Measurements from ENCODE around the gene GPRIN2. TPM values are rescaled to one million over a fixed set of nuclear protein-coding genes. Genes with fewer than 3 reads are reported as not detected.

The GPRIN2 gene
- total RNA-seq, 6 experiments from 2014 or later, result 0.19 to 0.84 (median 0.32) TPM

DNA sequence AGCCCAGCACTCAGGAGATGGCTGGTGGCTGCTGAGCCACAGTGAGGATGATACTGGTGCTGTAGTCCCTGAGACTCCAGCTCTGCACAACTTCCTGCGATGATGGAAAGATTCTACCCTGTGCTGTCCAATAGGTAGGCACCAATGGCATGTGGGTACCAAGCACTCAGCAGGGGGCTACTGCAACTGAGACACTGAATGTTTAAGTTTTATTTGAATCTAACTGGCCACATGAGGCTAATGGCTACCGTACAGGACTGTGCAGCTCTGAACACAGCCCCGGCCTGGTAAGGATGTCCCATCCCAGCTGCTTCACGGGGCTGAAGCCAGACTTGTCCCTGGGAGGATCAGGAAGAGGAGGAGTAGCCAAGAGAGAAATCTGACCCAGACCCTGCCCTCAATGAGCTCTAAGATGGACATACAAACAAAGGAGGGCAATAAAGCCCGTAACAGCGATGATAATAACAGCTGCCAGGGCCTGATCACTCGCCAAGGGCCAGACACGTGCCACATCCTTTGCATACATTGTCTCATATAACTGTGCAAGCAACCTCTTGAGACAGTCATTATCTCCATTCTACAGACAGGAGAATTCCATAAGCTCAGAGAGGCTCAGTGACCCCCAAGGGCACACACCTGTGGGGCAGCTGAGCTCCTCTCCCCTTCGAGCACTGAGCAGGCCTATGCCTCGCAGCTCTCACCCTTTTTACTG, 3.8 kb downstream of the GPRIN2 start:
- no peak overlapping the region for H3K4me3 ChIP-seq
- peaks cover 0 to 3% (median 0%) of the 10 kb centered on the region in 4 donors for H3K4me1 ChIP-seq
- H3K27ac ChIP-seq, result no peak overlapping the region
- H3K9me3 ChIP-seq, result no peaks in the 10 kb centered on the region
- peaks cover 7 to 17% of the 10 kb centered on the region in 2 donors for H3K27me3 ChIP-seq
- TF ChIP-seq, protein P1, sequence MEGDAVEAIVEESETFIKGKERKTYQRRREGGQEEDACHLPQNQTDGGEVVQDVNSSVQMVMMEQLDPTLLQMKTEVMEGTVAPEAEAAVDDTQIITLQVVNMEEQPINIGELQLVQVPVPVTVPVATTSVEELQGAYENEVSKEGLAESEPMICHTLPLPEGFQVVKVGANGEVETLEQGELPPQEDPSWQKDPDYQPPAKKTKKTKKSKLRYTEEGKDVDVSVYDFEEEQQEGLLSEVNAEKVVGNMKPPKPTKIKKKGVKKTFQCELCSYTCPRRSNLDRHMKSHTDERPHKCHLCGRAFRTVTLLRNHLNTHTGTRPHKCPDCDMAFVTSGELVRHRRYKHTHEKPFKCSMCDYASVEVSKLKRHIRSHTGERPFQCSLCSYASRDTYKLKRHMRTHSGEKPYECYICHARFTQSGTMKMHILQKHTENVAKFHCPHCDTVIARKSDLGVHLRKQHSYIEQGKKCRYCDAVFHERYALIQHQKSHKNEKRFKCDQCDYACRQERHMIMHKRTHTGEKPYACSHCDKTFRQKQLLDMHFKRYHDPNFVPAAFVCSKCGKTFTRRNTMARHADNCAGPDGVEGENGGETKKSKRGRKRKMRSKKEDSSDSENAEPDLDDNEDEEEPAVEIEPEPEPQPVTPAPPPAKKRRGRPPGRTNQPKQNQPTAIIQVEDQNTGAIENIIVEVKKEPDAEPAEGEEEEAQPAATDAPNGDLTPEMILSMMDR (IDR thresholded peaks at IDR 0.05), result no peak
- ATAC-seq, result no peak
- intact Hi-C loops (cut with DNase I), result no loop called here
- peak in 1 of 3 donors; percentile 50 for DNase-seq
- no peaks in the 10 kb centered on the region for H3K36me3 ChIP-seq
- WGBS (ENCODE audit: insufficient coverage, low coverage, low lambda C conversion rate, missing lambda C conversion rate), result 90% methylated on average over 9 of the region's 10 CpGs

DNA sequence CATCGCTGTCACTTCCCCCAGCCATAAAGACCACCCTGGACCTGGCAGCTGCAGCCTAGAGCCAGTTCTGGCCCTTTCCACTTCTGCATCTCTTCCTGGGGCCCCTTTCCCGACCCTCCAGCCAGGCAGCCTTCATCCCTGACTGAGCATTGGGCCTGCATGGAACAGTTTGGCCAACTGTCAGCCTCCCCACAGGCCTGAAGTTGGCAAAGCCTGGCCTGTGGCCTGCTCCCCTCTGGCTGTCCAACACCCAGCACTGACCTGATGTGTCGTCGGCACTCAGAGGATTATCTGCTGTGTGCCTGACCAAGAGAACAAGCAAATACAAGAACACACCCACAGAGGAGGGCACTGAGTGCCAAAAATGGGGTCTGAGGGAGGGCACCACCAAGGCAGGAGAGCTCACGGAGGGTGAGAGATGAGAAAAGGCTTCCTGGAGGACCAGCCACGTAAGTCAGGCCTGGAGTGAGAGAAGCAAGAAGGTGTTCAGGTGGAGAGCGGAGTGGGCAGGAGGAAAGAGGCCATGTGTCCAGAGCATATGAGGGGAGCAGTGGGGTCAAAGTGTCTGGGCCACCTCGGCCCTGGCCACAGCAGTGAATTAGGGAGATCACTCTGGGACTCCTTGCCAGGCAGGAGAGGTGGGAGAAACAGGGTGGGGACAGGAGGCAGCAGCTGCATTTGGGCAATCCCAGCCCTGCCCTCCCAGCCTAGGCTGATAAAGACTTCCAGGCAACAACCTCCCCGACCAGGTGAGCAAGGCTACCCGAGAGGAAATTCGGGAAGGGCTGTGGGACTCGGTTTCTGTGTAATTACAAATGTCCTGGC, 4.5 kb downstream of the GPRIN2 start:
- TF ChIP-seq POLR2A (IDR thresholded peaks at IDR 0.05), result no peak
- TF ChIP-seq, protein P1 (IDR thresholded peaks at IDR 0.05), result no peak
- 74% methylated on average over 12 of the region's 12 CpGs for WGBS (ENCODE audit: insufficient coverage, low coverage, low lambda C conversion rate, missing lambda C conversion rate)
- intact Hi-C loops (cut with DNase I), result no loop called here

DNA sequence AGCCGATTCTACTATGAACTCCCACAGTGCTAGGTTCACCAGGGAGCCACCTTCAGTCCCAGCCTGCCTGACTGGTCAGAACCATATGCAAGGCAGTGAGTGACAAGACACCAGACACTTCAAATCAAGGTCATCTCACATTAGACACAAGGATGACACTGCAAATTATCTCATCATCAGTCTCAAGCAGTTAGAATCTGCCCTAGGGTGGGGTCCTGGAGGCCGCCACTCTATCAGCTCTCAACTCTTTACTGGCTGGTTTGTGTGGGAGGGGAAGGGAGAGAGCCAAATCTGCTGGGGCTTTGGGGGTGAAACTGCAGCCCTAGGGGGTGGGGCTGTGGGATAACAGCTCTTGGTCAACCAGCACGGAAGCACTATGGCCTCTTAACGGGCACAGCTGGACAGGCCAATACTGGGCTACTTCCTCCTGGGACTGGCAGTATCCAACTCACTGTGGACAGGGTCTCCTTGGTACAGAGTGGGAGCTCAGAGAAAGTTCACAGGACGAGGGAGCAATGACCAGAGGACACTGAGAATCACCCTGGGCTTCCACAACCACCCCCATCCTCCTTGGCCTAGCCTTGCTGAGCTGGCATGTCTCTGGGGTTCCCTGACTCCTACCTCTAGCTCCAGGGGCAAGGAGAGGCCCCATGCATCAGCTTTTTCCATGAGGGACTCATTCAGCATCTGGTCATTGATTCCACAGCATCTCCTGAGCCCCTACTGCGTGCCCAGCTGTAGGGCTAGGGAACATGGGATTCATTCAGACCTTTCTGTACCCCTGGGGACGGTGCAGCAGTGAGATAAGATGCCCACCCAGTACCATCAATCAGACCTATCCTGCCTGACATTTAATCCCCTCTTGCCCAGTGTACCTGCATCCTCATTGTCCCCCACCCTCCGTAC, 5.4 kb downstream of the GPRIN2 start:
- Histone ChIP-seq H3K4me3 (no peak overlapping the region), H3K9me3 (no peaks in the 10 kb centered on the region), H3K4me1 (peaks cover 0 to under 1% (median 0%) of the 10 kb centered on the region in 4 donors), H3K27ac (no peak overlapping the region), H3K36me3 (no peaks in the 10 kb centered on the region), H3K27me3 (peaks cover 4 to 7% of the 10 kb centered on the region in 2 donors)
- DNase-seq, result peak in 2 of 3 donors; percentile 18 to 45
- 78% methylated on average over 6 of the region's 8 CpGs for WGBS (ENCODE audit: insufficient coverage, low coverage, low lambda C conversion rate, missing lambda C conversion rate)
- TF ChIP-seq, protein P1 (IDR thresholded peaks at IDR 0.05), result no peak
- TF ChIP-seq POLR2A (IDR thresholded peaks at IDR 0.05), result no peak
- ATAC-seq, result no peak
- intact Hi-C loops (cut with DNase I), result no loop called here

More for the DNA sequence above, 4.5 kb downstream of the GPRIN2 start:
- H3K27ac ChIP-seq, result no peak overlapping the region
- no peaks in the 10 kb centered on the region for H3K9me3 ChIP-seq
- no peak overlapping the region for H3K4me3 ChIP-seq
- peaks cover 7 to 11% of the 10 kb centered on the region in 2 donors for H3K27me3 ChIP-seq
- no peak for ATAC-seq
- DNase-seq, result peak; percentile 20 to 53 (median 47)
- H3K36me3 ChIP-seq, result no peaks in the 10 kb centered on the region
- H3K4me1 ChIP-seq, result peaks cover 0 to 3% (median 0%) of the 10 kb centered on the region in 4 donors

DNA sequence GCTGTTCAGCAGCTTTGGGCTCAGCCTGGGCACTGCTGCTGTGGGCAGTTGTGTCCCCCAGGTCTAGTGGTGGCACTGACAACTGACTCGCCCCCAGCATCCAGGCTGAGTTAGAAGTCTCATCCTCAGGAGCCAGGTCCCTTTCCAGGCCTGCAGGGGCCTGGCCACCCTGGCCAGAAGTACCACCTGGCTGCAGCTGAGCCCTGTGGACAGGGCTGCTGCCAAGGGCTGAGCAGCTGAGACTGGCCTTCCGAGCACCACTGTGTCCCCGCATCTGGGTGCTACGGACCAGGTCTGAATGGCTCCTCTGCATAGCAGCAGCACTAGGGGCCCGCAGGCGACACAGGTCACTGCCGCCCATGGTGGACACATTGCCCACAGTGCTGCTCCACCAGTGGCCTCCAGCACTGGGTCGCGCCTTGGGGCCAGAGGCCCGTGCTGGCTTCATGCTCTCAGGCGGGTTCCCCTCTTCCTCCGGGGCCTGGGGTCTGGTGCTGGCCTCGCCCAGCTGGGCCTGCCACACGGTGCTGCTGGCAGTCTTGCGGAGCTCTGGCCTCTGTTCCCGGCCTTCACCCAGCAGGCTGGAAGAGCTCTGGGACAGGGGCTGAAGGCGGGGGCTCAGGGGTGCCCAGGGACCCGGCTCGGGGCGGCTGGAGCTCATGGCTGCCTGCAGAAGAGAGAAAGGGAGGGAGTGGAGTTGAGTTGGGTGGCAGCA, 6.2 kb downstream of the GPRIN2 start:
- Histone ChIP-seq H3K4me3 (no peak overlapping the region), H3K27ac (no peak overlapping the region), H3K9me3 (no peaks in the 10 kb centered on the region), H3K27me3 (no peaks in the 10 kb centered on the region), H3K36me3 (no peaks in the 10 kb centered on the region), H3K4me1 (no peaks in the 10 kb centered on the region)
- 71% methylated on average over 12 of the region's 20 CpGs for WGBS (ENCODE audit: insufficient coverage, low coverage, low lambda C conversion rate, missing lambda C conversion rate)
- intact Hi-C loops (cut with DNase I), result no loop called here
- peak; percentile 22 to 58 (median 58) for DNase-seq
- TF ChIP-seq POLR2A (IDR thresholded peaks at IDR 0.05), result no peak
- TF ChIP-seq, protein P1 (IDR thresholded peaks at IDR 0.05), result no peak
- ATAC-seq, result peak in 1 of 4 donors; percentile 0
